ENCODE data around the gene TRIM56. TPM values are rescaled to one million over a fixed set of nuclear protein-coding genes. Genes with fewer than 3 reads are reported as not detected.
A peak's percentile ranks its signal among the peaks of the same experiment; 100 is the strongest.

The TRIM56 gene
- total and polyA plus RNA-seq, 2 of the 13 experiments (the other 11 are each of a cell fraction or from before 2014, with no cell fraction given): 3.2 to 7.1 TPM

DNA sequence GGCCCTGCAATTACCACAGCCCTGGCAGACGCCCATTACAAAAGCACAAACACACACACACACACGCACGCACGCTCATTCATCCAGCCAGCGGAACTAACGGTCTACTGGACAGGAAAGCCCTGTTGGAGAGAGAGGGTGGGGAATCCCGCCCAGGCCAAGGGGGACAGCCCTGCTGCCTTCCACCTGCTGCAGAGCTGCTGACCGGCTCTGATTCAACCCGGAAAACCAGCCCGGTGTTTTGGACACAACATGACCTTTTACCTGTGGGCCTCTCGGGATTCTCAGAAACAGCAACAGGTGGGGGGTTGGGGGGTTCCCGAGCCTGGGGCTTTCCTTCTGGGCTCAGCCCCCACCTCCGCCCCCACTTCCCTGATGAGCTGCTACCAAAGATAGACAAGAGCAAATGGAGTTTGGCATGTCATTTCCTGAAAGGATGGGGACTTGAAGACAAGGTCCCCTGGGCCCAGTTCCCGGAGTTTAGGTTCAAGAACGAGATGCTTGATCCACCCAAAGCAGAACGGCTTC lies 23.1 kb downstream of the TRIM56 start (continued):
- TF ChIP-seq ZNF7 (CRISPR knock-in tag; IDR thresholded peaks at IDR 0.05) (no peak), HOXA7 (CRISPR knock-in tag; IDR thresholded peaks at IDR 0.05) (no peak), RCOR2 (CRISPR knock-in tag; IDR thresholded peaks at IDR 0.05) (no peak), CENPX (CRISPR knock-in tag; IDR thresholded peaks at IDR 0.05) (no peak), NPAS2 (CRISPR knock-in tag; IDR thresholded peaks at IDR 0.05; ENCODE audit: borderline replicate concordance) (no peak), GPN1 (CRISPR knock-in tag; IDR thresholded peaks at IDR 0.05; ENCODE audit: borderline replicate concordance) (no peak), ZIK1 (CRISPR knock-in tag; IDR thresholded peaks at IDR 0.05; ENCODE audit: borderline replicate concordance, low read depth) (no peak), FOXC1 (CRISPR knock-in tag; IDR thresholded peaks at IDR 0.05; ENCODE audit: borderline replicate concordance) (no peak; the same call in 1 of the 2 replicates), ZNF556 (CRISPR knock-in tag; IDR thresholded peaks at IDR 0.05; ENCODE audit: borderline replicate concordance) (peak; percentile 61; the same call in 1 of the 2 replicates), AHR (CRISPR knock-in tag; IDR thresholded peaks at IDR 0.05) (no peak), TBL1XR1 (IDR thresholded peaks at IDR 0.05; ENCODE audit: borderline replicate concordance, low read length, partially characterized antibody) (no peak), ZFP62 (CRISPR knock-in tag; IDR thresholded peaks at IDR 0.05) (no peak), SOX13 (IDR thresholded peaks at IDR 0.05) (peak; percentile 28; the same call in 1 of the 2 replicates), SOX13 (CRISPR knock-in tag; conservative IDR thresholded peaks at IDR 0.05 in 1 of 2, IDR thresholded peaks at IDR 0.05 in 1 of 2) (peak in 1 of 2 experiments; percentile 14; a peak in 1 of 4 replicates), GATAD2A (CRISPR knock-in tag; IDR thresholded peaks at IDR 0.05) (no peak), NFE2L2 (IDR thresholded peaks at IDR 0.05; ENCODE audit: low read length) (no peak), ZNF615 (CRISPR knock-in tag; IDR thresholded peaks at IDR 0.05; ENCODE audit: borderline replicate concordance) (no peak)
- TF ChIP-seq, protein P1, sequence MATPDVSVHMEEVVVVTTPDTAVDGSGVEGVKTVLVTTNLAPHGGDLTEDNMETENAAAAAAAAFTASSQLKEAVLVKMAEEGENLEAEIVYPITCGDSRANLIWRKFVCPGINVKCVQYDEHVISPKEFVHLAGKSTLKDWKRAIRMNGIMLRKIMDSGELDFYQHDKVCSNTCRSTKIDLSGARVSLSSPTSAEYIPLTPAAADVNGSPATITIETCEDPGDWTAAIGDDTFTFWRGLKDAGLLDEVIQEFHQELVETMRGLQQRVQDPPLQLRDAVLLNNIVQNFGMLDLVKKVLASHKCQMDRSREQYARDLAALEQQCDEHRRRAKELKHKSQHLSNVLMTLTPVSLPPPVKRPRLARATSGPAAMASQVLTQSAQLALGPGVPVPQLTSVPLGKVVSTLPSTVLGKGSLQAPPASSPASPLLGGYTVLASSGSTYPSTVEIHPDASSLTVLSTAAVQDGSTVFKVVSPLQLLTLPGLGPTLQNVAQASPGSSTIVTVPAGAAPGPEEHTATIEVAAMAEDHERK (CRISPR knock-in tag; IDR thresholded peaks at IDR 0.05; ENCODE audit: low read depth): no peak
- TF ChIP-seq, protein P2, sequence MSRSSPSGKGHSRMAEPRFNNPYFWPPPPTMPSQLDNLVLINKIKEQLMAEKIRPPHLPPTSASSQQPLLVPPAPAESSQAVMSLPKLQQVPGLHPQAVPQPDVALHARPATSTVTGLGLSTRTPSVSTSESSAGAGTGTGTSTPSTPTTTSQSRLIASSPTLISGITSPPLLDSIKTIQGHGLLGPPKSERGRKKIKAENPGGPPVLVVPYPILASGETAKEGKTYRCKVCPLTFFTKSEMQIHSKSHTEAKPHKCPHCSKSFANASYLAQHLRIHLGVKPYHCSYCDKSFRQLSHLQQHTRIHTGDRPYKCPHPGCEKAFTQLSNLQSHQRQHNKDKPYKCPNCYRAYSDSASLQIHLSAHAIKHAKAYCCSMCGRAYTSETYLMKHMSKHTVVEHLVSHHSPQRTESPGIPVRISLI (CRISPR knock-in tag; IDR thresholded peaks at IDR 0.05; ENCODE audit: borderline replicate concordance): peak; percentile 91
- TF ChIP-seq, protein P3, sequence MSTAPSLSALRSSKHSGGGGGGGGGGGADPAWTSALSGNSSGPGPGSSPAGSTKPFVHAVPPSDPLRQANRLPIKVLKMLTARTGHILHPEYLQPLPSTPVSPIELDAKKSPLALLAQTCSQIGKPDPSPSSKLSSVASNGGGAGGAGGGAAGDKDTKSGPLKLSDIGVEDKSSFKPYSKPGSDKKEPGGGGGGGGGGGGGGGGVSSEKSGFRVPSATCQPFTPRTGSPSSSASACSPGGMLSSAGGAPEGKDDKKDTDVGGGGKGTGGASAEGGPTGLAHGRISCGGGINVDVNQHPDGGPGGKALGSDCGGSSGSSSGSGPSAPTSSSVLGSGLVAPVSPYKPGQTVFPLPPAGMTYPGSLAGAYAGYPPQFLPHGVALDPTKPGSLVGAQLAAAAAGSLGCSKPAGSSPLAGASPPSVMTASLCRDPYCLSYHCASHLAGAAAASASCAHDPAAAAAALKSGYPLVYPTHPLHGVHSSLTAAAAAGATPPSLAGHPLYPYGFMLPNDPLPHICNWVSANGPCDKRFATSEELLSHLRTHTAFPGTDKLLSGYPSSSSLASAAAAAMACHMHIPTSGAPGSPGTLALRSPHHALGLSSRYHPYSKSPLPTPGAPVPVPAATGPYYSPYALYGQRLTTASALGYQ (CRISPR knock-in tag; IDR thresholded peaks at IDR 0.05): peak; percentile 44; the same call in 1 of the 2 replicates
- TF ChIP-seq, protein P4, sequence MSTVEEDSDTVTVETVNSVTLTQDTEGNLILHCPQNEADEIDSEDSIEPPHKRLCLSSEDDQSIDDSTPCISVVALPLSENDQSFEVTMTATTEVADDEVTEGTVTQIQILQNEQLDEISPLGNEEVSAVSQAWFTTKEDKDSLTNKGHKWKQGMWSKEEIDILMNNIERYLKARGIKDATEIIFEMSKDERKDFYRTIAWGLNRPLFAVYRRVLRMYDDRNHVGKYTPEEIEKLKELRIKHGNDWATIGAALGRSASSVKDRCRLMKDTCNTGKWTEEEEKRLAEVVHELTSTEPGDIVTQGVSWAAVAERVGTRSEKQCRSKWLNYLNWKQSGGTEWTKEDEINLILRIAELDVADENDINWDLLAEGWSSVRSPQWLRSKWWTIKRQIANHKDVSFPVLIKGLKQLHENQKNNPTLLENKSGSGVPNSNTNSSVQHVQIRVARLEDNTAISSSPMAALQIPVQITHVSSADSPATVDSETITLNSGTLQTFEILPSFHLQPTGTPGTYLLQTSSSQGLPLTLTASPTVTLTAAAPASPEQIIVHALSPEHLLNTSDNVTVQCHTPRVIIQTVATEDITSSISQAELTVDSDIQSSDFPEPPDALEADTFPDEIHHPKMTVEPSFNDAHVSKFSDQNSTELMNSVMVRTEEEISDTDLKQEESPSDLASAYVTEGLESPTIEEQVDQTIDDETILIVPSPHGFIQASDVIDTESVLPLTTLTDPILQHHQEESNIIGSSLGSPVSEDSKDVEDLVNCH (CRISPR knock-in tag; IDR thresholded peaks at IDR 0.05): no peak
- TF ChIP-seq, protein P5, sequence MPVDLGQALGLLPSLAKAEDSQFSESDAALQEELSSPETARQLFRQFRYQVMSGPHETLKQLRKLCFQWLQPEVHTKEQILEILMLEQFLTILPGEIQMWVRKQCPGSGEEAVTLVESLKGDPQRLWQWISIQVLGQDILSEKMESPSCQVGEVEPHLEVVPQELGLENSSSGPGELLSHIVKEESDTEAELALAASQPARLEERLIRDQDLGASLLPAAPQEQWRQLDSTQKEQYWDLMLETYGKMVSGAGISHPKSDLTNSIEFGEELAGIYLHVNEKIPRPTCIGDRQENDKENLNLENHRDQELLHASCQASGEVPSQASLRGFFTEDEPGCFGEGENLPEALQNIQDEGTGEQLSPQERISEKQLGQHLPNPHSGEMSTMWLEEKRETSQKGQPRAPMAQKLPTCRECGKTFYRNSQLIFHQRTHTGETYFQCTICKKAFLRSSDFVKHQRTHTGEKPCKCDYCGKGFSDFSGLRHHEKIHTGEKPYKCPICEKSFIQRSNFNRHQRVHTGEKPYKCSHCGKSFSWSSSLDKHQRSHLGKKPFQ (CRISPR knock-in tag; IDR thresholded peaks at IDR 0.05; ENCODE audit: insufficient replicate concordance): no peak
